Prostate gland (tissue), 2 donors: ENCODE results near the gene SFI1.

Source experiments
- POLR2AphosphoS5 ChIP-seq: sonication (generic); formaldehyde crosslinking; IDR thresholded peaks from one replicate; pipeline ENCODE4 v1.6.1; 2017; ENCODE audit warnings: antibody characterized with exemption
- TF ChIP-seq, protein P1 (sequence below), 4 experiments: fragments of 200-600 bp in 2 of 4; fragments of 450-650 bp in 2 of 4; sonication (generic) in 2 of 4; IDR thresholded peaks; 1 replicate in 3 of 4; 2 replicates in 1 of 4; pipeline ENCODE4 v1.5.1; 2016 to 2019; ENCODE audit warnings: antibody characterized with exemption in 4 of 4, mild to moderate bottlenecking in 2 of 4, moderate library complexity in 2 of 4

DNA sequence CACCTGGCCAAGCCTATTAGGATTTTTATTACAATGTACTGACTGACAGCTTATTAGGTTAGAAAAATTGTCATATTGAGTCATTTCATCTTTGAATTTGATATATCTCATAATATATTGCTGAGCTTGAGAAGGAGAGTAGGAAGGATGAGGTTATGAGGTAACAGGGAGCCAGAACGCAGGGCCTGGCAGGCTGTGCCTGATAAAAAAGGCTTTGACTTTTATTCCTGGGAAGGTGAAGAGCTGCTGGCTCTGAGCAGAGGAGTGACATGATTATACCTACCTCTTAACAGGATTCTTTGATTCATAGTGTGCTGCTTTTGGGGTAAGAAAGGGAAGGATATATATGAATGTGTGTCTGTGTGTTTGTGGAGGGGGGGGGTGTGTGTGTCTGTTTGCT, 70.9 kb downstream of the SFI1 start:
- TF ChIP-seq, protein P1, sequence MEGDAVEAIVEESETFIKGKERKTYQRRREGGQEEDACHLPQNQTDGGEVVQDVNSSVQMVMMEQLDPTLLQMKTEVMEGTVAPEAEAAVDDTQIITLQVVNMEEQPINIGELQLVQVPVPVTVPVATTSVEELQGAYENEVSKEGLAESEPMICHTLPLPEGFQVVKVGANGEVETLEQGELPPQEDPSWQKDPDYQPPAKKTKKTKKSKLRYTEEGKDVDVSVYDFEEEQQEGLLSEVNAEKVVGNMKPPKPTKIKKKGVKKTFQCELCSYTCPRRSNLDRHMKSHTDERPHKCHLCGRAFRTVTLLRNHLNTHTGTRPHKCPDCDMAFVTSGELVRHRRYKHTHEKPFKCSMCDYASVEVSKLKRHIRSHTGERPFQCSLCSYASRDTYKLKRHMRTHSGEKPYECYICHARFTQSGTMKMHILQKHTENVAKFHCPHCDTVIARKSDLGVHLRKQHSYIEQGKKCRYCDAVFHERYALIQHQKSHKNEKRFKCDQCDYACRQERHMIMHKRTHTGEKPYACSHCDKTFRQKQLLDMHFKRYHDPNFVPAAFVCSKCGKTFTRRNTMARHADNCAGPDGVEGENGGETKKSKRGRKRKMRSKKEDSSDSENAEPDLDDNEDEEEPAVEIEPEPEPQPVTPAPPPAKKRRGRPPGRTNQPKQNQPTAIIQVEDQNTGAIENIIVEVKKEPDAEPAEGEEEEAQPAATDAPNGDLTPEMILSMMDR (IDR thresholded peaks at IDR 0.05): no peak
- no peak for TF ChIP-seq POLR2AphosphoS5
